ENCODE results near the gene MAGI2.

DNA sequence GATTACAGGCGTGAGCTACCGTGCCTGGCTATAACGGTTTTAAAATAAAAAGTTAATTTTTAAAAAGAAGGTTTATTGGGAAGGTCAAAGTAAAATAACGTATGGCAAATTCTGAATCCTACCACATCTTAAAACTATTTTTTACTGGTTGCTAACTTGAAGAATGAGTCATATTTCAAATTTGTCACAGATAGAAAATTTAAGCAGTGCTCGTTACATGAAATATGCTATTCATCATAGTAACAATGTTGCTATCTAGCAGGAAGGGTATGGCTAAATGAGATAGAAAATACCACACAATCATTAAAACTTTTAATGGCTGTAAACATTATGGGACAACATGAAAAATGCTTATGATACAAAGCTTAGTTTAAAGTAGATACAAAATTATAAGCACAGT is 1154.4 kb downstream of the MAGI2 start:
- TF ChIP-seq, protein P1, sequence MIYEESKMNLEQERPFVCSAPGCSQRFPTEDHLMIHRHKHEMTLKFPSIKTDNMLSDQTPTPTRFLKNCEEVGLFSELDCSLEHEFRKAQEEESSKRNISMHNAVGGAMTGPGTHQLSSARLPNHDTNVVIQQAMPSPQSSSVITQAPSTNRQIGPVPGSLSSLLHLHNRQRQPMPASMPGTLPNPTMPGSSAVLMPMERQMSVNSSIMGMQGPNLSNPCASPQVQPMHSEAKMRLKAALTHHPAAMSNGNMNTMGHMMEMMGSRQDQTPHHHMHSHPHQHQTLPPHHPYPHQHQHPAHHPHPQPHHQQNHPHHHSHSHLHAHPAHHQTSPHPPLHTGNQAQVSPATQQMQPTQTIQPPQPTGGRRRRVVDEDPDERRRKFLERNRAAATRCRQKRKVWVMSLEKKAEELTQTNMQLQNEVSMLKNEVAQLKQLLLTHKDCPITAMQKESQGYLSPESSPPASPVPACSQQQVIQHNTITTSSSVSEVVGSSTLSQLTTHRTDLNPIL (CRISPR knock-in tag; IDR thresholded peaks at IDR 0.05; ENCODE audit: low read depth), result no peak
- no peak for TF ChIP-seq TCF4 (CRISPR knock-in tag; IDR thresholded peaks at IDR 0.05; ENCODE audit: borderline replicate concordance)
- no peak for TF ChIP-seq SNAI2 (CRISPR knock-in tag; IDR thresholded peaks at IDR 0.05)
- TF ChIP-seq, protein P2, sequence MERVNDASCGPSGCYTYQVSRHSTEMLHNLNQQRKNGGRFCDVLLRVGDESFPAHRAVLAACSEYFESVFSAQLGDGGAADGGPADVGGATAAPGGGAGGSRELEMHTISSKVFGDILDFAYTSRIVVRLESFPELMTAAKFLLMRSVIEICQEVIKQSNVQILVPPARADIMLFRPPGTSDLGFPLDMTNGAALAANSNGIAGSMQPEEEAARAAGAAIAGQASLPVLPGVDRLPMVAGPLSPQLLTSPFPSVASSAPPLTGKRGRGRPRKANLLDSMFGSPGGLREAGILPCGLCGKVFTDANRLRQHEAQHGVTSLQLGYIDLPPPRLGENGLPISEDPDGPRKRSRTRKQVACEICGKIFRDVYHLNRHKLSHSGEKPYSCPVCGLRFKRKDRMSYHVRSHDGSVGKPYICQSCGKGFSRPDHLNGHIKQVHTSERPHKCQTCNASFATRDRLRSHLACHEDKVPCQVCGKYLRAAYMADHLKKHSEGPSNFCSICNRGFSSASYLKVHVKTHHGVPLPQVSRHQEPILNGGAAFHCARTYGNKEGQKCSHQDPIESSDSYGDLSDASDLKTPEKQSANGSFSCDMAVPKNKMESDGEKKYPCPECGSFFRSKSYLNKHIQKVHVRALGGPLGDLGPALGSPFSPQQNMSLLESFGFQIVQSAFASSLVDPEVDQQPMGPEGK (CRISPR knock-in tag; IDR thresholded peaks at IDR 0.05; ENCODE audit: borderline replicate concordance), result no peak
- no peak for TF ChIP-seq ZNF8 (CRISPR knock-in tag; IDR thresholded peaks at IDR 0.05)
- no peak; the same call in 1 of the 2 replicates for TF ChIP-seq ISL1 (CRISPR knock-in tag; IDR thresholded peaks at IDR 0.05)
- no peak for TF ChIP-seq ZFP30 (CRISPR knock-in tag; IDR thresholded peaks at IDR 0.05)
- TF ChIP-seq, protein P3, sequence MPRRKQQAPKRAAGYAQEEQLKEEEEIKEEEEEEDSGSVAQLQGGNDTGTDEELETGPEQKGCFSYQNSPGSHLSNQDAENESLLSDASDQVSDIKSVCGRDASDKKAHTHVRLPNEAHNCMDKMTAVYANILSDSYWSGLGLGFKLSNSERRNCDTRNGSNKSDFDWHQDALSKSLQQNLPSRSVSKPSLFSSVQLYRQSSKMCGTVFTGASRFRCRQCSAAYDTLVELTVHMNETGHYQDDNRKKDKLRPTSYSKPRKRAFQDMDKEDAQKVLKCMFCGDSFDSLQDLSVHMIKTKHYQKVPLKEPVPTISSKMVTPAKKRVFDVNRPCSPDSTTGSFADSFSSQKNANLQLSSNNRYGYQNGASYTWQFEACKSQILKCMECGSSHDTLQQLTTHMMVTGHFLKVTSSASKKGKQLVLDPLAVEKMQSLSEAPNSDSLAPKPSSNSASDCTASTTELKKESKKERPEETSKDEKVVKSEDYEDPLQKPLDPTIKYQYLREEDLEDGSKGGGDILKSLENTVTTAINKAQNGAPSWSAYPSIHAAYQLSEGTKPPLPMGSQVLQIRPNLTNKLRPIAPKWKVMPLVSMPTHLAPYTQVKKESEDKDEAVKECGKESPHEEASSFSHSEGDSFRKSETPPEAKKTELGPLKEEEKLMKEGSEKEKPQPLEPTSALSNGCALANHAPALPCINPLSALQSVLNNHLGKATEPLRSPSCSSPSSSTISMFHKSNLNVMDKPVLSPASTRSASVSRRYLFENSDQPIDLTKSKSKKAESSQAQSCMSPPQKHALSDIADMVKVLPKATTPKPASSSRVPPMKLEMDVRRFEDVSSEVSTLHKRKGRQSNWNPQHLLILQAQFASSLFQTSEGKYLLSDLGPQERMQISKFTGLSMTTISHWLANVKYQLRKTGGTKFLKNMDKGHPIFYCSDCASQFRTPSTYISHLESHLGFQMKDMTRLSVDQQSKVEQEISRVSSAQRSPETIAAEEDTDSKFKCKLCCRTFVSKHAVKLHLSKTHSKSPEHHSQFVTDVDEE (CRISPR knock-in tag; IDR thresholded peaks at IDR 0.05), result no peak
- no peak for TF ChIP-seq ZFP3 (CRISPR knock-in tag; IDR thresholded peaks at IDR 0.05)
- TF ChIP-seq BACH2 (CRISPR knock-in tag; IDR thresholded peaks at IDR 0.05; ENCODE audit: borderline replicate concordance), result no peak
- no peak for TF ChIP-seq CSDC2 (CRISPR knock-in tag; IDR thresholded peaks at IDR 0.05)
- TF ChIP-seq ZC3H10 (CRISPR knock-in tag; IDR thresholded peaks at IDR 0.05), result no peak
- TF ChIP-seq ZNF70 (CRISPR knock-in tag; IDR thresholded peaks at IDR 0.05), result no peak
- TF ChIP-seq PPARA (CRISPR knock-in tag; IDR thresholded peaks at IDR 0.05; ENCODE audit: borderline replicate concordance), result no peak

Data from SK-N-SH treated with all-trans-retinoic acid at 6 μM for 48 hours (cell line).